GM23338 (cell line): ENCODE data around the gene ZNF234. TPM values are rescaled to one million over a fixed set of nuclear protein-coding genes. Genes with fewer than 3 reads are reported as not detected.

Source experiments
- ATAC-seq: fragments of 200-7000 bp; cut with Tn5 transposase; 3 replicates; pipeline ENCODE4 v1.9.1; 2020
- DNase-seq: peaks from one replicate; pipeline ENCODE4 v3.0.0-alpha.2; 2015; ENCODE audit warnings: low spot score
- H2AFZ ChIP-seq: fragments of 200-600 bp; sonication (generic); 2 replicates; pipeline ENCODE4 v1.8.0; 2016; ENCODE audit warnings: antibody characterized with exemption, mild to moderate bottlenecking, moderate library complexity
- H3F3A ChIP-seq: fragments of 200-600 bp; sonication (generic); replicated peaks from 2 replicates; pipeline ENCODE4 v1.8.0; 2017; ENCODE audit warnings: antibody characterized with exemption, mixed run types, low read depth
- H3K27ac ChIP-seq: fragments of 200-600 bp; sonication (generic); 2 replicates; pipeline ENCODE4 v1.6.1; 2016; ENCODE audit warnings: low read depth
- H3K27me3 ChIP-seq: fragments of 200-600 bp; sonication (generic); 2 replicates; pipeline ENCODE4 v1.8.0; 2016; ENCODE audit warnings: mild to moderate bottlenecking, mixed run types, moderate library complexity; ENCODE audit not compliant: insufficient read depth
- H3K36me3 ChIP-seq: fragments of 200-600 bp; sonication (generic); 2 replicates; pipeline ENCODE4 v1.8.0; 2016; ENCODE audit warnings: mild to moderate bottlenecking; ENCODE audit not compliant: insufficient read depth
- H3K4me1 ChIP-seq: fragments of 200-600 bp; sonication (generic); 2 replicates; pipeline ENCODE4 v1.8.0; 2016; ENCODE audit warnings: mild to moderate bottlenecking, moderate library complexity; ENCODE audit not compliant: insufficient read depth
- H3K4me2 ChIP-seq: fragments of 200-600 bp; sonication (generic); 2 replicates; pipeline ENCODE4 v1.7.1; 2017; ENCODE audit warnings: mixed run types
- H3K4me3 ChIP-seq: fragments of 200-600 bp; sonication (generic); 2 replicates; pipeline ENCODE4 v1.6.1; 2016; ENCODE audit warnings: mixed run types
- H3K79me2 ChIP-seq: fragments of 200-600 bp; sonication (generic); replicated peaks from 2 replicates; pipeline ENCODE4 v1.8.0; 2017; ENCODE audit warnings: mild to moderate bottlenecking; ENCODE audit not compliant: insufficient read depth
- H3K9me2 ChIP-seq: fragments of 200-600 bp; sonication (generic); 2 replicates; pipeline ENCODE4 v1.8.0; 2017; ENCODE audit not compliant: insufficient read depth
- H4K20me1 ChIP-seq: fragments of 200-600 bp; sonication (generic); replicated peaks from 2 replicates; pipeline ENCODE4 v1.8.0; 2017; ENCODE audit warnings: mild to moderate bottlenecking; ENCODE audit not compliant: insufficient read depth
- H3K27ac Mint-ChIP-seq: 2 replicates; pipeline ENCODE4 v1.8.0; 2020; ENCODE audit warnings: inconsistent platforms, mild to moderate bottlenecking, moderate library complexity, mixed read lengths
- H3K27me3 Mint-ChIP-seq: 3 replicates; pipeline ENCODE4 v1.8.0; 2022; ENCODE audit warnings: low read depth, mild to moderate bottlenecking, moderate library complexity, mixed read lengths, inconsistent platforms; ENCODE audit not compliant: insufficient read depth, poor library complexity
- H3K36me3 Mint-ChIP-seq: 3 replicates; pipeline ENCODE4 v1.8.0; 2021; ENCODE audit warnings: low read depth, mild to moderate bottlenecking, inconsistent platforms, moderate library complexity, mixed read lengths
- H3K4me1 Mint-ChIP-seq: 3 replicates; pipeline ENCODE4 v1.8.0; 2020; ENCODE audit warnings: mild to moderate bottlenecking, inconsistent platforms, mixed read lengths
- H3K4me3 Mint-ChIP-seq: 3 replicates; pipeline ENCODE4 v1.8.0; 2021; ENCODE audit warnings: moderate library complexity, mild to moderate bottlenecking, inconsistent platforms, mixed read lengths
- H3K9me3 Mint-ChIP-seq: 3 replicates; pipeline ENCODE4 v1.8.0; 2020; ENCODE audit warnings: moderate library complexity, mild to moderate bottlenecking, inconsistent platforms, mixed read lengths
- CREB1 ChIP-seq: fragments of 250-450 bp; sonication (Bioruptor Pico); IDR thresholded peaks from 2 replicates; pipeline ENCODE4 v1.5.0; 2020; ENCODE audit warnings: low read depth, mild to moderate bottlenecking, moderate library complexity
- EZH2 ChIP-seq: fragments of 200-600 bp; sonication (generic); IDR thresholded peaks from one replicate; pipeline ENCODE4 v1.8.0; 2017; ENCODE audit warnings: antibody characterized with exemption, mild to moderate bottlenecking, low read depth; ENCODE audit not compliant: unreplicated experiment
- EZH2phosphoT487 ChIP-seq: fragments of 200-600 bp; sonication (generic); IDR thresholded peaks from one replicate; pipeline ENCODE4 v1.8.1; 2018; ENCODE audit warnings: antibody characterized with exemption; ENCODE audit not compliant: unreplicated experiment
- JUNB ChIP-seq: IDR thresholded peaks from one replicate; pipeline ENCODE4 v1.6.1; 2016; ENCODE audit warnings: antibody characterized with exemption; ENCODE audit not compliant: unreplicated experiment
- NANOG ChIP-seq: IDR thresholded peaks from 2 replicates; pipeline ENCODE4 v1.6.1; 2016; ENCODE audit warnings: antibody characterized with exemption, borderline replicate concordance
- POLR2AphosphoS5 ChIP-seq: IDR thresholded peaks from 2 replicates; pipeline ENCODE4 v1.6.1; 2016; ENCODE audit warnings: antibody characterized with exemption, low read depth
- STAT1 ChIP-seq: IDR thresholded peaks from one replicate; pipeline ENCODE4 v1.6.1; 2016; ENCODE audit warnings: antibody characterized with exemption; ENCODE audit not compliant: unreplicated experiment
- ZNF114 ChIP-seq: fragments of 250-450 bp; sonication (Bioruptor Pico); IDR thresholded peaks from 2 replicates; pipeline ENCODE4 v1.5.0; 2020; ENCODE audit warnings: mild to moderate bottlenecking, moderate library complexity
- ZNF331 ChIP-seq: fragments of 250-450 bp; sonication (Bioruptor Pico); IDR thresholded peaks from 2 replicates; pipeline ENCODE4 v1.5.0; 2020; ENCODE audit warnings: low read depth, mild to moderate bottlenecking, moderate library complexity
- polyA plus RNA-seq: library from polyadenylated mRNA; unstranded; fragments of >200 nt; fragmentation: Nextera tagmentation; extraction: Ambion mirVana; gene quantifications from 2 replicates; pipeline ENCODE4 v1.2.1, GENCODE V29; 2016
- total RNA-seq: library from RNA; depleted of rRNA; stranded (reverse); fragments of >200 nt; shearing (Covaris generic); gene quantifications from 2 replicates; pipeline ENCODE4 v1.2.3, GENCODE V29; 2014
- TF ChIP-seq, protein P1 (sequence below): IDR thresholded peaks from 2 replicates; pipeline ENCODE4 v1.6.1; 2016; ENCODE audit warnings: antibody characterized with exemption
- TF ChIP-seq, protein P2 (sequence below): fragments of 250-450 bp; sonication (Bioruptor Pico); IDR thresholded peaks from 2 replicates; pipeline ENCODE4 v1.5.0; 2020; ENCODE audit warnings: mild to moderate bottlenecking, moderate library complexity
- TF ChIP-seq, protein P3 (sequence below): IDR thresholded peaks from one replicate; pipeline ENCODE4 v1.6.1; 2018; ENCODE audit warnings: antibody characterized with exemption; ENCODE audit not compliant: unreplicated experiment

The ZNF234 gene
- total and polyA plus RNA-seq, 2 experiments from 2014 or later: 3.7 to 8.3 TPM

DNA sequence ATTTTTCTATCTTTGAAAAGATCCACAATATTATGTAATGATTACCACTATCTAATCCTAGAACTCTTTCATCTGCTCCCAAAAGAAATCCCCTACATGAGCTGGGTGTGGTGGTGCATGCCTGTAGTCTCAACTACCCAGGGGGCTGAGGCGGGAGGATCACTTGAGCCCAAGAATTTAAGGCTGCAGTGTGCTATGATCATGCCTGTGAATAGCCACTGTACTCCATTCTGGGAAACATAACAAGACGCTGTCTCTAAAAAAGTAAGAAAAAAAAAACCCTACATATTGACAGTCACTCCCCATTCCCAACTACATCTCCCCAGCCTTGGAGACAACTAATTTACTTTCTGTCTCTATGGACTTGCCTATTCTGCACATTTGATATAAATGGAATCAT lies 22.4 kb downstream of the ZNF234 start:
- Mint-ChIP-seq H3K27ac (no peak overlapping the region), H3K27me3 (peaks cover 3% of the 10 kb centered on the region), H3K36me3 (peaks cover 30% of the 10 kb centered on the region), H3K4me1 (peaks cover 7% of the 10 kb centered on the region; the same call in 2 of the 3 replicates), H3K9me3 (peaks cover 4% of the 10 kb centered on the region), H3K4me3 (no peak overlapping the region)
- no peaks in the 10 kb centered on the region for H3K27me3 ChIP-seq
- no peaks in the 10 kb centered on the region for H3F3A ChIP-seq
- TF ChIP-seq, protein P1, sequence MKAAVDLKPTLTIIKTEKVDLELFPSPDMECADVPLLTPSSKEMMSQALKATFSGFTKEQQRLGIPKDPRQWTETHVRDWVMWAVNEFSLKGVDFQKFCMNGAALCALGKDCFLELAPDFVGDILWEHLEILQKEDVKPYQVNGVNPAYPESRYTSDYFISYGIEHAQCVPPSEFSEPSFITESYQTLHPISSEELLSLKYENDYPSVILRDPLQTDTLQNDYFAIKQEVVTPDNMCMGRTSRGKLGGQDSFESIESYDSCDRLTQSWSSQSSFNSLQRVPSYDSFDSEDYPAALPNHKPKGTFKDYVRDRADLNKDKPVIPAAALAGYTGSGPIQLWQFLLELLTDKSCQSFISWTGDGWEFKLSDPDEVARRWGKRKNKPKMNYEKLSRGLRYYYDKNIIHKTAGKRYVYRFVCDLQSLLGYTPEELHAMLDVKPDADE: no peak
- TF ChIP-seq EZH2phosphoT487: no peak
- TF ChIP-seq, protein P2, sequence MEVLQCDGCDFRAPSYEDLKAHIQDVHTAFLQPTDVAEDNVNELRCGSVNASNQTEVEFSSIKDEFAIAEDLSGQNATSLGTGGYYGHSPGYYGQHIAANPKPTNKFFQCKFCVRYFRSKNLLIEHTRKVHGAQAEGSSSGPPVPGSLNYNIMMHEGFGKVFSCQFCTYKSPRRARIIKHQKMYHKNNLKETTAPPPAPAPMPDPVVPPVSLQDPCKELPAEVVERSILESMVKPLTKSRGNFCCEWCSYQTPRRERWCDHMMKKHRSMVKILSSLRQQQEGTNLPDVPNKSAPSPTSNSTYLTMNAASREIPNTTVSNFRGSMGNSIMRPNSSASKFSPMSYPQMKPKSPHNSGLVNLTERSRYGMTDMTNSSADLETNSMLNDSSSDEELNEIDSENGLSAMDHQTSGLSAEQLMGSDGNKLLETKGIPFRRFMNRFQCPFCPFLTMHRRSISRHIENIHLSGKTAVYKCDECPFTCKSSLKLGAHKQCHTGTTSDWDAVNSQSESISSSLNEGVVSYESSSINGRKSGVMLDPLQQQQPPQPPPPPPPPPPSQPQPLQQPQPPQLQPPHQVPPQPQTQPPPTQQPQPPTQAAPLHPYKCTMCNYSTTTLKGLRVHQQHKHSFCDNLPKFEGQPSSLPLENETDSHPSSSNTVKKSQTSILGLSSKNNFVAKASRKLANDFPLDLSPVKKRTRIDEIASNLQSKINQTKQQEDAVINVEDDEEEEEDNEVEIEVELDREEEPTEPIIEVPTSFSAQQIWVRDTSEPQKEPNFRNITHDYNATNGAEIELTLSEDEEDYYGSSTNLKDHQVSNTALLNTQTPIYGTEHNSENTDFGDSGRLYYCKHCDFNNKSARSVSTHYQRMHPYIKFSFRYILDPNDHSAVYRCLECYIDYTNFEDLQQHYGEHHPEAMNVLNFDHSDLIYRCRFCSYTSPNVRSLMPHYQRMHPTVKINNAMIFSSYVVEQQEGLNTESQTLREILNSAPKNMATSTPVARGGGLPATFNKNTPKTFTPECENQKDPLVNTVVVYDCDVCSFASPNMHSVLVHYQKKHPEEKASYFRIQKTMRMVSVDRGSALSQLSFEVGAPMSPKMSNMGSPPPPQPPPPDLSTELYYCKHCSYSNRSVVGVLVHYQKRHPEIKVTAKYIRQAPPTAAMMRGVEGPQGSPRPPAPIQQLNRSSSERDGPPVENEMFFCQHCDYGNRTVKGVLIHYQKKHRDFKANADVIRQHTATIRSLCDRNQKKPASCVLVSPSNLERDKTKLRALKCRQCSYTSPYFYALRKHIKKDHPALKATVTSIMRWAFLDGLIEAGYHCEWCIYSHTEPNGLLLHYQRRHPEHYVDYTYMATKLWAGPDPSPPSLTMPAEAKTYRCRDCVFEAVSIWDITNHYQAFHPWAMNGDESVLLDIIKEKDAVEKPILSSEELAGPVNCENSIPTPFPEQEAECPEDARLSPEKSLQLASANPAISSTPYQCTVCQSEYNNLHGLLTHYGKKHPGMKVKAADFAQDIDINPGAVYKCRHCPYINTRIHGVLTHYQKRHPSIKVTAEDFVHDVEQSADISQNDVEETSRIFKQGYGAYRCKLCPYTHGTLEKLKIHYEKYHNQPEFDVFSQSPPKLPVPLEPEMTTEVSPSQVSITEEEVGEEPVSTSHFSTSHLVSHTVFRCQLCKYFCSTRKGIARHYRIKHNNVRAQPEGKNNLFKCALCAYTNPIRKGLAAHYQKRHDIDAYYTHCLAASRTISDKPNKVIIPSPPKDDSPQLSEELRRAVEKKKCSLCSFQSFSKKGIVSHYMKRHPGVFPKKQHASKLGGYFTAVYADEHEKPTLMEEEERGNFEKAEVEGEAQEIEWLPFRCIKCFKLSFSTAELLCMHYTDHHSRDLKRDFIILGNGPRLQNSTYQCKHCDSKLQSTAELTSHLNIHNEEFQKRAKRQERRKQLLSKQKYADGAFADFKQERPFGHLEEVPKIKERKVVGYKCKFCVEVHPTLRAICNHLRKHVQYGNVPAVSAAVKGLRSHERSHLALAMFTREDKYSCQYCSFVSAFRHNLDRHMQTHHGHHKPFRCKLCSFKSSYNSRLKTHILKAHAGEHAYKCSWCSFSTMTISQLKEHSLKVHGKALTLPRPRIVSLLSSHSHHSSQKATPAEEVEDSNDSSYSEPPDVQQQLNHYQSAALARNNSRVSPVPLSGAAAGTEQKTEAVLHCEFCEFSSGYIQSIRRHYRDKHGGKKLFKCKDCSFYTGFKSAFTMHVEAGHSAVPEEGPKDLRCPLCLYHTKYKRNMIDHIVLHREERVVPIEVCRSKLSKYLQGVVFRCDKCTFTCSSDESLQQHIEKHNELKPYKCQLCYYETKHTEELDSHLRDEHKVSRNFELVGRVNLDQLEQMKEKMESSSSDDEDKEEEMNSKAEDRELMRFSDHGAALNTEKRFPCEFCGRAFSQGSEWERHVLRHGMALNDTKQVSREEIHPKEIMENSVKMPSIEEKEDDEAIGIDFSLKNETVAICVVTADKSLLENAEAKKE (CRISPR knock-in tag): no peak
- TF ChIP-seq ZNF114 (CRISPR knock-in tag): no peak
- TF ChIP-seq CREB1 (CRISPR knock-in tag): no peak
- no peak for TF ChIP-seq JUNB
- TF ChIP-seq STAT1: no peak
- no peak for TF ChIP-seq NANOG
- TF ChIP-seq POLR2AphosphoS5: no peak
- TF ChIP-seq ZNF331: no peak
- TF ChIP-seq, protein P3, sequence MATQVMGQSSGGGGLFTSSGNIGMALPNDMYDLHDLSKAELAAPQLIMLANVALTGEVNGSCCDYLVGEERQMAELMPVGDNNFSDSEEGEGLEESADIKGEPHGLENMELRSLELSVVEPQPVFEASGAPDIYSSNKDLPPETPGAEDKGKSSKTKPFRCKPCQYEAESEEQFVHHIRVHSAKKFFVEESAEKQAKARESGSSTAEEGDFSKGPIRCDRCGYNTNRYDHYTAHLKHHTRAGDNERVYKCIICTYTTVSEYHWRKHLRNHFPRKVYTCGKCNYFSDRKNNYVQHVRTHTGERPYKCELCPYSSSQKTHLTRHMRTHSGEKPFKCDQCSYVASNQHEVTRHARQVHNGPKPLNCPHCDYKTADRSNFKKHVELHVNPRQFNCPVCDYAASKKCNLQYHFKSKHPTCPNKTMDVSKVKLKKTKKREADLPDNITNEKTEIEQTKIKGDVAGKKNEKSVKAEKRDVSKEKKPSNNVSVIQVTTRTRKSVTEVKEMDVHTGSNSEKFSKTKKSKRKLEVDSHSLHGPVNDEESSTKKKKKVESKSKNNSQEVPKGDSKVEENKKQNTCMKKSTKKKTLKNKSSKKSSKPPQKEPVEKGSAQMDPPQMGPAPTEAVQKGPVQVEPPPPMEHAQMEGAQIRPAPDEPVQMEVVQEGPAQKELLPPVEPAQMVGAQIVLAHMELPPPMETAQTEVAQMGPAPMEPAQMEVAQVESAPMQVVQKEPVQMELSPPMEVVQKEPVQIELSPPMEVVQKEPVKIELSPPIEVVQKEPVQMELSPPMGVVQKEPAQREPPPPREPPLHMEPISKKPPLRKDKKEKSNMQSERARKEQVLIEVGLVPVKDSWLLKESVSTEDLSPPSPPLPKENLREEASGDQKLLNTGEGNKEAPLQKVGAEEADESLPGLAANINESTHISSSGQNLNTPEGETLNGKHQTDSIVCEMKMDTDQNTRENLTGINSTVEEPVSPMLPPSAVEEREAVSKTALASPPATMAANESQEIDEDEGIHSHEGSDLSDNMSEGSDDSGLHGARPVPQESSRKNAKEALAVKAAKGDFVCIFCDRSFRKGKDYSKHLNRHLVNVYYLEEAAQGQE: no peak
- no peak for TF ChIP-seq EZH2
- no peaks in the 10 kb centered on the region for H4K20me1 ChIP-seq
- no peaks in the 10 kb centered on the region for H3K9me2 ChIP-seq
- H3K36me3 ChIP-seq: 0 out of 2 replicates have a peak, but pooled peaks cover 15% of the 10 kb centered on the region
- DNase-seq: no peak
- ATAC-seq: no peak
- H3K4me2 ChIP-seq: no peak overlapping the region
- no peak overlapping the region for H3K27ac ChIP-seq
- no peak overlapping the region for H3K4me3 ChIP-seq
- H3K79me2 ChIP-seq: peaks cover 34% of the 10 kb centered on the region
- H3K4me1 ChIP-seq: peaks cover 10% of the 10 kb centered on the region
- H2AFZ ChIP-seq: 0 out of 2 replicates have a peak overlapping the region, but pooled peaks have one; percentile 28
